Prostate gland (tissue), 2 donors: ENCODE data around the gene TMEM117.

Experiments used
- CTCF ChIP-seq, 4 experiments: fragments of 200-600 bp in 2 of 4; fragments of 450-650 bp in 2 of 4; sonication (generic) in 2 of 4; IDR thresholded peaks; 1 replicate in 3 of 4; 2 replicates in 1 of 4; pipeline ENCODE4 v1.5.1; 2016 to 2019; ENCODE audit warnings: antibody characterized with exemption in 4 of 4, mild to moderate bottlenecking in 2 of 4, moderate library complexity in 2 of 4
- POLR2A ChIP-seq: fragments of 450-650 bp; IDR thresholded peaks from one replicate; pipeline ENCODE4 v1.6.1; 2016; ENCODE audit warnings: antibody characterized with exemption, mild to moderate bottlenecking
- POLR2AphosphoS5 ChIP-seq: sonication (generic); formaldehyde crosslinking; IDR thresholded peaks from one replicate; pipeline ENCODE4 v1.6.1; 2017; ENCODE audit warnings: antibody characterized with exemption

DNA sequence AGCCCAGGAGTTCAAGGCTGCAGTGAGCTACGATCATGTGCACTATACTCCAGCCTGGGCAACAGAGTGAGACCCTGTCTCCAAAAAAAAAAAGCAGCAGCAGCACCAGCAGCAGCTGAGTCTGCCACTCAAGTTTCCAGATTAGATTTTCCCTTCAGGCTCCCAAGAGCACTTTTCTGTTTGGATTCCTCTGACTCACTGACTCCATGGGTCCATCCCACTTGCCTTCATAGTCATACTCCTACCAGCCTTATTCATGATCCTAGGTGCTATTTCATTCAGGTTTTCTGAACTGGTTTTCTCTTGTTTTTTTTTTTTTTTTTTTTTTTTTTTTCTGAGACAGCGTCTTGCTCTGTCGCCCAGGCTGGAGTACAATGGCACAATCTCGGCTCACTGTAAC lies 23.0 kb upstream of the TMEM117 start:
- no peak for TF ChIP-seq CTCF (IDR thresholded peaks at IDR 0.05)
- TF ChIP-seq POLR2A: no peak
- TF ChIP-seq POLR2AphosphoS5: no peak
